Panc1 (cell line): ENCODE data around the gene CELF6. TPM values are rescaled to one million over a fixed set of nuclear protein-coding genes. Genes with fewer than 3 reads are reported as not detected.

Source experiments
- ATAC-seq: fragments of 200-7000 bp; cut with Tn5 transposase; 2 replicates; pipeline ENCODE4 v1.9.1; 2020; ENCODE audit warnings: mild to moderate bottlenecking, moderate library complexity
- BruUV-seq: library from RNA; stranded (reverse); fragments of 400-500 nt; replicated peaks from 2 replicates; lab custom pipeline; 2021; lab: Mats Ljungman, UMichigan
- CTCF ChIA-PET: fragments of 300-600 bp; sonication (Branson Sonifier 250); formaldehyde crosslinking; loops from one replicate; lab custom pipeline; 2022; ENCODE audit warnings: antibody characterized with exemption; lab: Charles Lee
- POLR2A ChIA-PET: fragments of 300-600 bp; sonication (Branson Sonifier 250); formaldehyde crosslinking; loops from one replicate; lab custom pipeline; 2022; ENCODE audit warnings: antibody characterized with exemption; lab: Charles Lee
- DNase-seq: peaks from one replicate; pipeline ENCODE4 v3.0.0-alpha.2; 2010; ENCODE audit warnings: low read depth, low spot score
- H3K27ac ChIP-seq: 2 replicates; pipeline ENCODE4 v1.5.1; 2011; ENCODE audit warnings: mild to moderate bottlenecking, low read length, inconsistent platforms
- H3K27me3 ChIP-seq: fragments of 200-500 bp; sonication (Bioruptor generic); 2 replicates; pipeline ENCODE4 v1.6.0; 2014; ENCODE audit warnings: low read length, inconsistent platforms; ENCODE audit not compliant: control insufficient read depth, insufficient read depth
- H3K36me3 ChIP-seq: fragments of 200-500 bp; sonication (Bioruptor generic); 2 replicates; pipeline ENCODE4 v1.5.1; 2014; ENCODE audit warnings: inconsistent platforms, mild to moderate bottlenecking, low read length, moderate library complexity; ENCODE audit not compliant: control insufficient read depth, insufficient read depth
- H3K4me1 ChIP-seq: 2 replicates; pipeline ENCODE4 v1.5.1; 2011; ENCODE audit warnings: inconsistent platforms, mild to moderate bottlenecking, low read length, moderate library complexity; ENCODE audit not compliant: control insufficient read depth, insufficient read depth
- H3K4me3 ChIP-seq, 2 experiments: 2 replicates each; pipeline ENCODE4 v1.5.1; 2011 to 2012; ENCODE audit warnings: low read depth in 2 of 2, low read length in 2 of 2, mild to moderate bottlenecking in 2 of 2, inconsistent platforms in 1 of 2, moderate library complexity in 1 of 2
- H3K9me3 ChIP-seq: fragments of 200-500 bp; sonication (Bioruptor generic); 2 replicates; pipeline ENCODE4 v1.5.1; 2014; ENCODE audit warnings: low read depth, mild to moderate bottlenecking, inconsistent platforms, low read length, moderate library complexity; ENCODE audit not compliant: control insufficient read depth, insufficient read depth
- CTCF ChIP-seq: fragments of 450-650 bp; IDR thresholded peaks from 2 replicates; pipeline ENCODE4 v1.5.1; 2017; ENCODE audit warnings: mild to moderate bottlenecking
- POLR2AphosphoS5 ChIP-seq: IDR thresholded peaks from 2 replicates; pipeline ENCODE4 v1.6.1; 2012; ENCODE audit warnings: mild to moderate bottlenecking, low read depth, low read length, moderate library complexity
- REST ChIP-seq, 2 experiments: IDR thresholded peaks; 2 replicates each; pipeline ENCODE4 v1.6.1; 2011 to 2012; ENCODE audit warnings: low read depth in 2 of 2, control low read depth in 1 of 2, low read length in 1 of 2, mild to moderate bottlenecking in 1 of 2, moderate library complexity in 1 of 2; ENCODE audit not compliant: insufficient read depth in 1 of 2
- SIN3A ChIP-seq: IDR thresholded peaks from 2 replicates; pipeline ENCODE4 v1.6.1; 2012; ENCODE audit warnings: low read depth, mild to moderate bottlenecking, low read length, moderate library complexity, borderline replicate concordance; ENCODE audit not compliant: insufficient read depth
- TCF7L2 ChIP-seq: IDR thresholded peaks from 2 replicates; pipeline ENCODE4 v1.6.1; 2011; ENCODE audit warnings: mild to moderate bottlenecking, low read depth, low read length, inconsistent platforms
- in situ Hi-C: cut with HindIII; loops from 2 replicates; pipeline ENCODE4 v1.10.0; 2016; ENCODE audit warnings: low sequenced_read_pairs, low pct_unique_long_range_greater_than_20kb
- intact Hi-C: fragments of 100-400 bp; cut with micrococcal nuclease; formaldehyde crosslinking; loops from one replicate; pipeline ENCODE4 v1.10.0; 2022; ENCODE audit not compliant: unreplicated experiment
- total RNA-seq: library from RNA; stranded (reverse); gene quantifications from one replicate; pipeline ENCODE4 v1.2.1, GENCODE V29; 2021; ENCODE audit not compliant: unreplicated experiment

The CELF6 gene
- total RNA-seq, 1 experiment from 2014 or later, result not detected

- Histone ChIP-seq H3K9me3 (no peaks in the 10 kb centered on the region), H3K27ac (no peak overlapping the region), H3K4me3 (no peak overlapping the region), H3K36me3 (no peaks in the 10 kb centered on the region), H3K27me3 (no peaks in the 10 kb centered on the region; the same call in 1 of the 2 replicates), H3K4me1 (peaks cover 4% of the 10 kb centered on the region; the same call in 1 of the 2 replicates)
- intact Hi-C loops (no loop called here), in situ Hi-C loops (no loop called here)
- CTCF ChIA-PET, result no interaction called here
- POLR2A ChIA-PET, result no interaction called here
- TF ChIP-seq CTCF, result no peak
- no peak for TF ChIP-seq POLR2AphosphoS5
- TF ChIP-seq TCF7L2, result no peak
- TF ChIP-seq REST (IDR thresholded peaks at IDR 0.05; ENCODE audit: insufficient read depth in 1 of 2, low read depth in 2 of 2, low read length in 1 of 2), result no peak
- TF ChIP-seq SIN3A, result no peak
- BruUV-seq, result no TSS peak
- ATAC-seq (no peak), DNase-seq (no peak)
Measured at GRCh38 chr15:72315706-72316370, 4.1 kb downstream of the CELF6 start.

GRCh38 chr15:72313881-72314280 is 6.1 kb downstream of the CELF6 start:
- intact Hi-C loops, result no loop called here
- CTCF ChIA-PET, result interaction anchor here (1.0 to 1.1 kb wide), 2 partner anchors 286 to 357 kb away, joined by 3 read pairs; no protein-coding TSS in a partner anchor
- H3K4me1 ChIP-seq, result no peaks in the 10 kb centered on the region

More at GRCh38 chr15:72313881-72314280, 6.1 kb downstream of the CELF6 start:
- Histone ChIP-seq H3K27me3 (no peaks in the 10 kb centered on the region; the same call in 1 of the 2 replicates), H3K4me3 (no peak overlapping the region), H3K9me3 (no peaks in the 10 kb centered on the region), H3K36me3 (no peaks in the 10 kb centered on the region), H3K27ac (no peak overlapping the region)
- POLR2A ChIA-PET, result no interaction called here
- no peak for TF ChIP-seq REST (IDR thresholded peaks at IDR 0.05; ENCODE audit: insufficient read depth in 1 of 2, low read depth in 2 of 2, low read length in 1 of 2)
- TF ChIP-seq SIN3A, result no peak
- TF ChIP-seq CTCF, result no peak
- TF ChIP-seq POLR2AphosphoS5, result no peak
- no peak for TF ChIP-seq TCF7L2
- DNase-seq (no peak), ATAC-seq (no peak)
- in situ Hi-C loops, result no loop called here
- no TSS peak for BruUV-seq
